CD4-positive, alpha-beta T cell treated with Interleukin-4 for 1 hour (primary cell): ENCODE results near the gene MOSPD3.
"Not testable (repeated sequence)": the region's sequence is repeated elsewhere in the genome, so short reads cannot be mapped to it uniquely, and the experiment has no call there.

Source experiments
- DNase-seq, 2 donors: peaks; one replicate each; pipeline ENCODE4 v3.0.0-alpha.2; 2020 to 2022

The MOSPD3 gene

GRCh38 chr7:100626530-100627237 lies 14.3 kb downstream of the MOSPD3 start:
- peak; percentile 93 to 94 for DNase-seq

GRCh38 chr7:100627238-100627549 lies 14.9 kb downstream of the MOSPD3 start:
- DNase-seq = no peak

GRCh38 chr7:100629117-100629716 lies 16.9 kb downstream of the MOSPD3 start:
- DNase-seq = peak; percentile 21 to 24

- no peak for DNase-seq
Measured at GRCh38 chr7:100630066-100630465, 17.7 kb downstream of the MOSPD3 start.

GRCh38 chr7:100632951-100633717 lies 20.8 kb downstream of the MOSPD3 start:
- DNase-seq = peak; percentile 59 to 68

- DNase-seq = no peak
Measured at GRCh38 chr7:100639995-100640516, 27.7 kb downstream of the MOSPD3 start.

- no peak for DNase-seq
Measured at GRCh38 chr7:100640517-100641440, 28.4 kb downstream of the MOSPD3 start.

- no peak for DNase-seq
Measured at GRCh38 chr7:100641463-100641859, 29.1 kb downstream of the MOSPD3 start, which contains the start of gene TFR2. TSS of gene TFR2 (minus strand) at chr7:100641552. CDS start at chr7:100641509, 43 bp downstream.

GRCh38 chr7:100641860-100642533 lies 29.7 kb downstream of the MOSPD3 start:
- no peak for DNase-seq

GRCh38 chr7:100642534-100642907 lies 30.2 kb downstream of the MOSPD3 start:
- DNase-seq = peak; percentile 39 to 57

GRCh38 chr7:100649826-100650565 lies 37.7 kb downstream of the MOSPD3 start:
- no peak for DNase-seq

GRCh38 chr7:100654908-100655831 lies 42.8 kb downstream of the MOSPD3 start:
- DNase-seq = no peak

- peak; percentile 56 for DNase-seq
Measured at GRCh38 chr7:100655908-100656674, 43.8 kb downstream of the MOSPD3 start, which contains the start of gene ACTL6B. TSS of gene ACTL6B (minus strand) at chr7:100656448. CDS start at chr7:100656354, 94 bp downstream.

GRCh38 chr7:100662194-100662776 lies 49.9 kb downstream of the MOSPD3 start:
- not testable (repeated sequence) for DNase-seq
